NCI-H1694 (cell line): Measurements from ENCODE around the gene ST6GALNAC3.
"Not testable (repeated sequence)": the region's sequence is repeated elsewhere in the genome, so short reads cannot be mapped to it uniquely, and the experiment has no call there.

Experiments
- DNase-seq: peaks from one replicate; lab custom pipeline; 2025; lab: John Stamatoyannopoulos, UW

The ST6GALNAC3 gene

DNA sequence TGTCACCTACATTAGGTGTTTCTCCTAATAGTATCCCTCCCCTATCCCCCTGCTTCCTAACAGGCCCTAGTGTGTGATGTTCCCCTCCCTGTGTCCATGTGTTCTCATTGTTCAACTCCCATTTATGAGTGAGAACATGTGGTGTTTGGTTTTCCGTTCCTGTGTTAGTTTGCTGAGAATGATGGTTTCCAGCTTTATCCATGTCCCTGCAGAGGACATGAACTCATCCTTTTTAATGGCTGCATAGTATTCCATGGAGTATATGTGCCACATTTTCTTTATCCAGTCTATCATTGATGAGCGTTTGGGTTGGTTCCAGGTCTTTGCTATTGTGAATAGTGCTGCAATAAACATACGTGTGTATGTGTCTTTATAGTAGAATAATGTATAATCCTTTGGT, 267.3 kb downstream of the ST6GALNAC3 start:
- DNase-seq, result not testable (repeated sequence)

DNA sequence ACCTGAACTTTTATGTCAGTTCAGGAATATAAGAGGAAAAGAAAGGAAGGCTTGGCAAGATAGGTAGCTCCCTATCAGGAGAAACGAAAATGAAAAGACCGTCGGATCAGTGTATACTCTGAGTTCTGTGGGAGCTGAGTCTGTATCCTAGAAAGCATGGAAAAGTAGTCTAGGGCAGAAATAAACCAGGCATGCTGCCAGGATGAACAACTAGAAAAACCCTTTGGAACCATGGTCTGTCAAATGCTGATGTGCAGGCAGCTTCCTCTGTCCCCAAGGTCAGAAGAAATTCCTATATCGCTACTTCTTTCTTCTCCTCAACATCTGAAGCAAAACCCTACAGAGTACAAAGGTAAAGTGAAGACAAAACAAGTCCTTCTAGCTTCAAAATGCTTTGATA, 268.8 kb downstream of the ST6GALNAC3 start:
- DNase-seq, result no peak

DNA sequence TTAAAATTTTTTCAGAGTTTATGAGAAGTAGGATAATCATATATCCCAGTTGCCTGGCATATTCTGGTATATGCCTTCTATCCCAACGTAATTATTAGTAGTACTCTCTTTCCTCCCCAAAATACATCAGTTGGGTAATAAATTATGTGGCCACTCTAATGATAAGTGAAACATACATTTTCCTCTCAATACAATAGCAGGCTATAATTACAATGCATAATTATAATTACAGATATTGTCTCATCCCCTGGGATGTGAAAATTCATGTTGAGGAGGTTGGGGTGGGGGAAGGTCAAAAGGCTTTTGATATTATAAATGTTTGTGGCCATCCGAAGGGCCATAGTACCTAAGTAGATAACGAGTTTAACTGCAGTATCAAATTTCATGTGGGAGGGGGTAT, 277.1 kb downstream of the ST6GALNAC3 start:
- DNase-seq, result no peak

DNA sequence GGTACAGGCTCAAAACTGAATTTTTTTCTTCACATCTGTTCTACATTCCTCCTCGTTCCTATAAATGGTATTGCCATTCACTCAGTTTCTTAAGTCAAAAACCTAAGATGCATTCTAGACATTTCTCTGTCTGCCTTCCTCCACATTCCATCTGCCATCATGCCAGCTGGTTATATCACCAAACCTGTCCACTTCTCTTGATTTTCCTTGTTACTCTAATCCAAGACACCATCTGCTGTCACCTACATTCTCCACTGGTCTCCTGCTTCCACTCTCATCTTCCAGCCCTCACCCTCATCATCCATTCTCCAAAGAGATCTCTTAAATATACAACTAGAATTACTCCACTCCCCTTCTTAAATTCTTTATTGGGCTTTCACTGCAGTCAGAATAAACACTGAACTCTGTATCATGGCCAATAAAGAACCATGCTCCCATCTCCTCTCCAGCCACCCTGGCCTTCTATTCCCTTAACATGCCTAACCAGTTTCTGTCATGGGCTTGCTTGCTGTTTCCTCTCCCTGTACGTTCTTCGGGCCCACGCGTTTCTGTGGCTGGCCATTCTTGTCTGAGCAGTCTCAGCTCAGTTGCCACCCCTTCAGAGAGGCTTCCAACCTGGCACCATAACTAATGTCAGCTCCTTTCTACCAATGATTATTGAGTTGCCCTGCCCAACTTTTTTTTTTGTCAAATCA, 278.3 kb downstream of the ST6GALNAC3 start:
- DNase-seq, result no peak

DNA sequence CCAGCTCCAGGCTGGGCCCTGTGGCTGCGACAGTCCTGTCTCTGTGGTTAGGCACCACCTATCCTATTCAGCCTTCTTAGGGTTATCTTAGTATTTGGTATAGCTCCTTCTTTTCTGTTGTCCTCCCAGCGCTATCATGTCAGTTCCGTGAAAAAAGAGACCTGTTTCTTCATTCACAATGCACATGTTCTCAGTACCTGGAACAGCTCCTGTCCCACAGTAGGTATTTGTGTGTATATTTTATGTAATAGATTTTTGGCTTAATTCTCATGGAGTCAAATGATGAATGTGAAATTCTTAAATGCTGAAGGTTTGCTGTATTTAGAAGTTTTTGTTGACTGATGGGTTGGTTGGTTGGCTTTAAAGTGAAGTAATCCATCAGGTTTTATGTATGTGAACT, 279.7 kb downstream of the ST6GALNAC3 start:
- DNase-seq, result no peak

DNA sequence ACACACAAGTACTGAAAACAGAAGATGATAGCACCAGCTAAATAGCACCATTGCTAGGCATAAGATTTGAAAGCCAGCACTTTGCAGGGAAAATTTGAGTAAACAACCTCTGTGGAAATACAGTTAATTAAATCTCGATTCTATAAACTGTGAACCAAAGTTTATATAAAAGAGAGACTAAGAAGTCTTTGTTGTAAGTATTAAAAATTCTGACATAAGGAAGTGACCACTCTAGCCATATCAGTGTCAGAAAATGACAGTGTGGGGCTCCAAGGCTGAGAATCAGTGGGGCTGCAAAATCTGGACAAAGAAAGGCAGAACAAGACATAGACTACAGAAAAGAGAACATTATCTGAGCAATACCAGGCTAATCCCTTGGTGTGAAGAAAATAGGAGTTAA, 292.2 kb downstream of the ST6GALNAC3 start:
- DNase-seq, result no peak

DNA sequence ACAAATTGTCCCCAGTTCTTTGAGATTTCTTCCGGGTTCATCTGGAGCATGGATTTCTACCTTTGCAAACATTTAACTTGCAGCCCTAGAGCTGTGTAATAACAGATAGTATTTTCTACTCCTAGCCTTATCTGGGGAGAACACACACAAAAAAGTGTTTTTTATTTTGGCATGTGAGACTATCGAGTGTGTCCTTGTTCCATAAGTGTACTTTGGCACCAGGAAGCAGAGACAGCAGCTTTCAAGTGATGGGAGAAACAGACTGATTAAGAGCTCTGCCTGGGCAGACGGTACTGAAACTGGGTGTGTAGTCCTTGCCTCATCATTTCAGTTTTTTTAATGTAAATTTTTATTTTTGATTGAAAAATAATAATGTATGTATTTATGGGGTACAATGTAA, 297.4 kb downstream of the ST6GALNAC3 start:
- no peak for DNase-seq

DNA sequence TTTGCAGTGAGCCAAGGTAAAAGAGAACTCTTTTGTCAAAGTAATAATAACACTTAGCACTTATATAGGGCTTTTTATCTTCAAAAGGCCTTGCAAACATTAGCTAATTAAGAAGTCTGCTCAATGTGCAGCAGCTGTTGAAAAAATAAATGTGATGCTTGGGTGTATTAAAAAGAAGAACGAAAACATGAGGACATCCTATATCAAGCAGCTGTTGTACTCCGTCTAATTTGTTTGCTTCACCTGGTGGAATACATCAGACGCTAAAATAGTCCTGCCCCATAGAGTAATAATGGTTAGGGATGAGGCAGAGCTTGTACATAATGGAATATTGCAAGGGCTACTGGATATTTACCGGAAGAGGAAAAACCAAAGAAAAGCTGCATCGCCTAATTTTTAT, 299.5 kb downstream of the ST6GALNAC3 start:
- peak; percentile 30 for DNase-seq

DNA sequence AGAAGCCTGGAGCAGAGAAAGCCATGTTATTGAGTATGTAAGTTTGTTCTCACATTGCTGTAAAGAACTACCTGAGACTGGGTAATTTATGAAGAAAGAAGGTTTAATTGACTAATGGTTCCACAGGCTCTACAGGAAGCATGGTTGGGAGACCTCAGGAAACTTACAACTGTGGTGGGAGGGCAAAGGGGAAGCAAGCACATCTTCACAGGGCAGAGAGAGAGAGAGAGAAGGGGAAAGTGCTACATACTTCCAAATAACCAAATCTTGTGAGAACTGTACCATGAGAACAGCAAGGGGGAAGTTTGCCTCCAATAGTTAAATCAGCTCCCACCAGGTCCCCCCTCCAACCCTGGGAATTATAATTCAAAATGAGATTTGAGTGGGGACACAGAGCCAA, 302.7 kb downstream of the ST6GALNAC3 start:
- no peak for DNase-seq

DNA sequence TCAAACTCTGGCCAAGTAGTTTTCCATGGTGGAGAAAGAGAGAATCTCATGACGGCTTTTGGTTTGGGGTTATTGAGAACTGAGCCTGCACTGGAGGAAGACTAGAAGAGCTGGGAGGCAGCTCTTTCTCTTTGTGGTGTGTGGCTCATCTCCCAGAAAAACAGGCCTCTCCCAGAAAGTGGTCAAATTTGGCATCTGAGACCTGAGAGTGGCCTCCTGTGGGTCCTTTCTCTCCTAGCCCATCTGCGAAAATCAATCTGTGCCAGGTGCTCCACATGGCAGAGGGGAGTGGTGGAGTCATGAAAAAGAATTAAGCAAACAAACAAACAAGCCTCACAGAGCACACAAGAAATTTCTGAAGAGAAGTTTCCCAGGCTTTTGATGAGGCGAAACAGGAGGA, 305.0 kb downstream of the ST6GALNAC3 start:
- no peak for DNase-seq

DNA sequence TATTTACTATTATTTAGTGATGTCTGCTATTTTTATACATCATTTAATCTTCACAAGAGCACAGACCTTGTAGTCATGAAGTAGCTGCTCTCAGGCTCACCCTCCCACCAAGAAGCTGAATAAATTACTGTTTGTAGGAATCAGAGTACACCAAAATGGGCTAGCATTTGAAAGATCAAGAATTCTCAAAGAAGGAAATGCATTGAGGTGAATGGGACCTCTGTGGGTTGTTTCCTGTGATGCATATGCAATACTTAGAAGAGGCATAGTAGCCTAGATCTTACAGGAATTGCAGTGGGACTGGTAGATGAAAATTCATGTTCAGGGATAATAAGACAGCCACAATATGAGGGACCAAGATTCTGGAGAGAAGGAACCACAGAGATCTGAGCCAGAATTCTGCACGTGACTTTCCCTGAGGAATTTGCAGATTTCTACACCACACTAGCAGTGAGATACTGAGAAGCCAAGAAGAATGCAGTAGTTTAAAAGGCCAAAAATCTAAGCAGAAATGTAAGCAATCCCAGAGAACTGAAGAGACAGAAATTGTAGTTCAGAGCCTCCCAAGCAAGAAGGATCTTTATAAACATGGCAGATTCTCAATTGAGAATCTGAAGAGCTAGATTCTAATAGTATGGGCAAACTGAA, 307.0 kb downstream of the ST6GALNAC3 start:
- no peak for DNase-seq

DNA sequence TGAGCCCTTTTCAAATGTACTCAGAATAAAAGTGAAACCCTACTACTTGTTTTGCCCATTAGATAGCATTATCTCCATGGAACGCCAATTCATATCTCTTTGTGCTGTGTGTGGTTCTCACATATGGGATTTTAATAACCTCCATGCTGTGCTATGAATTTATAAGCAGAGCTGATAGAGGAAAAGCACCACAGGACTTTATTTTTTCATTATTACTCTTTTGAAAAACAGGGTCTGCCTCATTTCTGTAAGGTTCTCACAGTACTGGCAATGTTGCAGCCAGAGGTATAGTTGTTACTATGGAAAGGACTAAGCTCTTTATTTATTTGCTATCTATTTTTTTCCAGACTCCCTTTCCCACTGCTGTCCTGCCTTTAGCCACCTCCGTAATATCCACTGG, 313.7 kb downstream of the ST6GALNAC3 start:
- no peak for DNase-seq

DNA sequence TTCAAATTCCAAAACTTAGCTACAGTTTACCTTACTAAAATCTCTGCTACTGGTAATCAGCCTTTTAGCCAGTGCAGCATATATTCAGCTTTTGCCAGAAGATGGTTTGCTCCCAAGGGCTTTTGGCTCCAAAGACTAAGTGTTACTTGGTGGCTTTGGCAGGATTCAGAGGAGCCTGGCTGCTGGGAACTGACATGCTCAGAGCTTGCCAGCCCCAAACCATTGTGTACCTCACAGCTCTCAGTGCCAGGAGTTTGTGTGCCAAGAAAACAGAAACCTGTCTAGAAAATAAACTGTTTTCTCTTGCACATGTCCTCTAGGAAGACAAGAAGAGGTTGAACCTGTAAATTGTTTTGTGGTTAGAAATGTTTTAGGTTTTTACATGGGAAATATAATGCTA, 315.9 kb downstream of the ST6GALNAC3 start:
- no peak for DNase-seq

DNA sequence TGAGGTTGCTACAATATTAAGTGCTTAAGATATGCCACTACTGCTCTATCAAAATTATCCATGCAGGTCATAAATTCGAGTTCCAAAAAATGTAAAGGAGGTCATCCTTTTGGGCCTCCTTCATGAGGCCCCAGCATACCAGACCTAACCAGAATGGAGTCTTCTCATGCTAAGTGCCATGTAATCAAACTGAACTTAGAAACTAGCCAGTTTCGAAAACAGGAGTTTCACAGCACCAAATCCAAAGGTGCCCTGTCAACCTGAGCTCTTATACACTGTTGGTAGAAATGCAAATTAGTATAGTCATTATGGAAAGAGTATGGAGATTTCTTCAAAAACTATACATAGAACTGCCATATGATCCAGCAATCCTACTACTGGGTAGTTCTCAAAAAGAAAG, 320.5 kb downstream of the ST6GALNAC3 start:
- DNase-seq, result no peak

DNA sequence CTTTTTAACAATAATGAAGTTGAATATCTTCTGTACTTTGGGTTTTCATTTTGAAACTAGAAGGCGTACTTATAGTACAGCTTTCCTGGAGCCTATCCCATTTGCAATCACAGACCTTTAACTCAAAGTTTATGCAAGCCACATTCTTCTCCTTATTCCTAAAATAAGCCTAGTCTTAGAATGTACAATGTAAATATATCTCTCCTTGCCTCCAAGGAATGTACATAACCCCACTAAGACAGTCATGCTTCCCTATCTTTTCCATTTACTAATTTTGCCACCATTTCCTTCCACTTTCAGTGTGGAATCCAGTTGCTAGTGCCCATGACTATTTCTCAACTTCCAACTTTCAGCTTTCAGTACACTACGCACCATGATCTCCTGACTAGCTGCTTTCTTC, 327.6 kb downstream of the ST6GALNAC3 start:
- no peak for DNase-seq

DNA sequence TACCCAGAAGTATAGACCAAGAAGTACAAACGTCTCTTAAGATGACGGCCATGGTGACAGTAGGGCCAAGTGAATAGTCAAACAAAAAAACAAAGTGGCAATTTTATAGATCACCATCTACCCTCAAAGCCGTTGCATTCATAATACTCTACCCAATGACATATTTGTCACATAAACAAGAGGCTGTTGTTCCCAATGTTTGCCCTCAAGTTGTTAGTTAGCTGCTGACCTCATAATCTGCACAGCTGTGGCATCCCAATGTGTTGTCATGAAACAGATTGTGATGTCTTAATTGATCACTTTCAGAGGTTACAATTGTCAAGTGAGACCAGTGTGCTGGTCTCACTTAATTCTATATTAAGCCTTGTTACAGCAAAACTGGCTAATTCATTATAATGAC, 333.8 kb downstream of the ST6GALNAC3 start:
- DNase-seq, result no peak

DNA sequence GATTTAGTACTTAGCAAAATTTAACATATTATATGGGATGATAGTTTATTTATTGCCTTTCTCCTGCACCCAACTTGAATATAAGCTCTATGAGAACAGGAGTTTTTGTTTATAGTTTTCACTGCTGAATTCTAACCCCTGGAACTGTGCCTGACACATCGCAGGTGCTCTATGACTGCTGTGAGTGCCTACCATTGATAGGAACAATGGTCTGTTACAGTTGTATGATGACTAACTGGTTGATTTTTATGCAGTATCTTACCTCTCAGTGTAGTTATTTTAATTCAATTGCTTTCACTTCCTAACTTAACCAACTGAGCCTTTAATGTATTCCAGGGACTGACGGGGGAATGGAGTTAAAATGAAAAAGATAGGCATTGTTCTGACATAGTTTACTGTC, 336.0 kb downstream of the ST6GALNAC3 start:
- no peak for DNase-seq

DNA sequence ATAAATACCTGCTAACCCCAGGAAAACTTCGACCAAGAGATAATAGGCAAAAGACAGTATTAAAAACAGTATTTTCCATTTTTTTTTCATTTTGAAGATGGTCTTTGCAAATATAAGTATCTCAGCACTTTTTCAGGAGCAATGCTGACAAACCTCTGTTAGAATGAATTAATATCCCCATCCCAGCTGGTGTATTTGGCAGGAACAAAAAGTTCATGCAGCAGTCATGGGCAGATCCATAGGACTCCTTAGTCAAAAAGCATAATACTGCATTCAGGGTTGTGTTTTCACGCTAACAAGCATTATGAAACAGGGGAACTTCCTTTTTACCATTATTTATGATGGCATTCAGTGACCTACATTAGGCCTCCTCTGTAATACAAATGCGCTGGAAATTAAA, 344.0 kb downstream of the ST6GALNAC3 start:
- DNase-seq, result no peak

DNA sequence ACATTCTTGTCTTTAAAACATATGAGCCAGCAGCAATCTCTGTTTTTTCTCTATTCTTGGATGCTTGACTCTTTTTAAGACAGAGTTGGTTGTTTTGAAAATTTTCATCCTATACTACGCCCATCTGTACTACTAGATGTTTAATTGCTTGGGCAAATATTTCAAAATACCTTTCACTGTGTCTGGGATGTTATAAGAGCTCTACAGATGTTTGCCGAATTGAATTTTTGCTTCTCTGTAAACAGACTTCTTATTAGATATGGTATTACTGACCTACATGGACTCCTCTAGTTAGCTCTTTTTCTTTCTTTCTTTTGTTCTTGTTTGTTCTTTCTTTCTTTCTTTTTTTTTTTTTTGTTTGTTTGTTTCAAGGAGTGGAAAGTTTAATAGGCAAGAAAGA, 345.1 kb downstream of the ST6GALNAC3 start:
- no peak for DNase-seq

DNA sequence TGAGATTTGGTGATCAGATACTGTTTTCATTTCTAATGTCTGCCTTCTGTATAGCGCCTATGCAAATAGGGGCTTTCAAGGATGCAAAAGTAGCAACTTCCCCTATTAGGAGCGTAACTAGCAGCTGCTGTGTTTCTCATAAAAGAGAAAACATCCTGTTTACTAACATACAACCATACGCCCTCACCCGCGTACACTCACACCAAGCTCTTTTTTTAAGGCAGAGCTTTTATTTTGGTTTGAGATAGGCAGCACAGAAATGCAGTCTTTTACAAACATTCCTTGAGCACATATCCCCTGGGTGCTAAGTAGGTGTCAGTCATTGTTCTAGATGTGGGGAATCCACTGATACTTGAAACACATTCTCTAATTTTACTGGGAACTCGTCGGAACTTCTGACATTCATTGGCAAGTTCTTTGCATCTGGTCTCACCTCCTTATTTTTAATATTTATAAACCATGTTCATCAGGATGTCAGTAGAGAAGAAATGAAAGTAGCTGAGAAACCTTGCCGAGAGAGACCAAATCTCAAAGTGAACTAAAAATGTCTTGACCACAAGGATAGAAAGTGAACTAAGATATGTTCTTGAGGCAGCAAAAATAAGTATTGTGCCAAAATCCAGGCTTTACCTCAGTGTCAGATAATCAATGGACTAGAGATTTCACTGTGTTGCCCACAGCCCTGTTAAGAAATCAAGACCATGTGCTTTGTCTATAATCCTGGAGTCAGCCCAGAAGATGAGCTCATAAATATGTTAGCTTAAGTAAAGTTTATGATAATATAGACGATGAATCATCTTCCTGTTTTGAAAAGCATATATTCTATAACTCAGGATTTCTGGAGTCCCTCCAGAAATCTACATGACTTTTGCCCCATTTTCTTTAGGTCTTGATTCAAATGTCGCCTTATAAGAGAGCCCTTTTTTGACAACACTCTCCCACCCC, 350.9 kb downstream of the ST6GALNAC3 start:
- DNase-seq, result no peak

DNA sequence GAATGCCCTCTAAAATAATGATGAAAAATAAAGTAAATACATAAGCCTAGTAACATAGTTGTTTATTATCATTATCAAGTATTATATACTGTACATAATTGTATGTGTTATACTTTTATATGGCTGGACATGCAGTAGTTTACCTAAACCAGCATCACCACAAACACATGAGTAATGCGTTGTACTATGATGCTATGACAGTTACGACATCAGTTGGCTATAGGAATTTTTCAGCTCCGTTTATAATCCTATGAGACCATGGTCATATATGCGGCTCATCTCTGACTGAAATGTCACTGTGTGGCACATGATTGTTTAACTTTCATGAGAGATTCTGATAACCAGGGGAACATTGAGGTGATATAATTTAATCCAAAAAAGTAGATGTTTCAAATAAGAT, 352.1 kb downstream of the ST6GALNAC3 start:
- DNase-seq, result no peak

DNA sequence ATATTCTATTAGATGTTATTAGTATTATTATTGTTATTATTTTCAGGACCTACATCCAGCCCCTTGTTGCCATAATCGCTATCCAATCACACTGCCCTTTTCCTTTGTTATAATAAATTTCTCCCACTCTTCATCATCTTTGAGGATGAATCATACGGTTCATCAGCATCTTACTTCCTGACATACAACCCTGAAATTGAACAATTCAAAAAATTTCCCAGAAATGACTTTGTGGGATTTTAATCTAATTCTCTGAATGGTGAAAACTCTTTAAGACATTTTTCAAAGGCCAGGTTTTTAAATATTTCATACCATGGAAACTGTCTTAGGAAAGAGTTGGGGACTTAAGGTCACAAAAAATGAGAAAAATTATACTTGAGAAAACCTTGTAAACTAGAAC, 353.5 kb downstream of the ST6GALNAC3 start:
- no peak for DNase-seq

DNA sequence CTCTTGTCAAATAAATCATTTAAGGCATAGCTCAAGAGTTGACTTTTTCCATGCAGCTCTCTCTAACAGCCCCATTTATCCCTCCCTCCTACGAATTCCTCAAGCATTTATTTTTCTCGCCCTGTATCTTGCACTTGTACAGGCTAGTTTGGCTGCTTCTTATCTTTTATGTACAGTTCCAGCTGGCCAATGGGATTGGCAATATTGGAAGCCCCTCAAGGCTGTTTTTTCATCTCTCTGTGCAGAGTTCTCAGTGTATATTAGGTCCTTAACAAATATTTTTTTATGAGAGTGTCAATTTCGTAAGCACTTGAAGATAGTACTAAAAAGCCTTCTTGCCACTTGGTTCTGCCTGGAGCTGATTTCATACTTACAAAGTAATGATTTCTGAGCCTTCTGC, 356.0 kb downstream of the ST6GALNAC3 start:
- no peak for DNase-seq
